Smooth muscle cell of the brain vasculature (primary cell): ENCODE results near the gene CISTR.
"Not testable (repeated sequence)": the region's sequence is repeated elsewhere in the genome, so short reads cannot be mapped to it uniquely, and the experiment has no call there.

Experiments used
- DNase-seq: peaks from one replicate; pipeline ENCODE4 v3.0.0-alpha.2; 2012; ENCODE audit warnings: low read depth, low spot score

Gene CISTR

GRCh38 chr12:53751336-53752191 is at the start of gene CISTR:
TSS of gene CISTR (minus strand) at chr12:53751979.
- no peak for DNase-seq

GRCh38 chr12:53798575-53798974 is 46.8 kb upstream of the CISTR start:
- DNase-seq, result no peak

GRCh38 chr12:53795927-53796326 is 44.1 kb upstream of the CISTR start:
- no peak for DNase-seq

DNA sequence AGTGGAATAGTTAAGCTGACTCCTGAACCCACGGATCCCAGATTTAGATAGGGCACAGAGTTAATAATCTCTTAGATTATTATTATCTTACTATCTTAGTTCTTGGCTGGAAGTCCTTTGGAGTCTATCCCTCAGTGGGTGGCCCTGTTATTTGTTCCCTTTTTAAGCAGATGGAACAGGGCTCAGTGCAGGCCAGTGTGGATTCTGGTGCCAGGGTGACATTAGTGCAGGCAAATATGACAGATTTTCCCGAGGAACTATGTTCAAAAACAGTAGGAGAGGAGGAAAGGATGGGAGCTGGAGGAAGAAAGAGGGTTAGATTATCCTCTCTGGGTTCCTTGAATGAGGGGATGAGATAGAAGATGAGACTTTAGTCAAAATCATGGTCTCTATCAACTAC is 41.4 kb upstream of the CISTR start:
- no peak for DNase-seq

GRCh38 chr12:53791735-53792326 is 40.1 kb upstream of the CISTR start:
- no peak for DNase-seq

GRCh38 chr12:53789570-53789969 is 37.8 kb upstream of the CISTR start:
- DNase-seq, result no peak

DNA sequence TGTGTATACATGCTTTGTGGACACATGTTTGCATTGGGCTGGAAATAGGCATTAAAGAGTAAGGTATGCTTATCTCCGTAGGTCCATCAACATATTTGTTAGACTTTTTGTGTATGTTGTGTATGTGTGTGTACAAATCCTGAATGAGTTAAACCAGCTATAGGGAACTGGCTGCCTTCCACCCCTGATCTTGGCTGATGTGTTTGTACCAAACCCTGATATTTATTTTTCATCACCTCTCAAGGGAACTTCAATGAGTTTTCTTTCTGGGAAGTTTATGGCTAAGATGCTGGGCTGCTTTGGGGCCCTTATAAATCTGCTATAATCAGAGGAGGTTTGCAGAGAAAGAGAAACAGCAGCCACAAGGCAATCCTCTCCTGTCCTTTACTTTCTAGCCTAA is 37.1 kb upstream of the CISTR start:
- no peak for DNase-seq

- DNase-seq, result no peak
Measured at GRCh38 chr12:53786411-53786810, 34.6 kb upstream of the CISTR start.

DNA sequence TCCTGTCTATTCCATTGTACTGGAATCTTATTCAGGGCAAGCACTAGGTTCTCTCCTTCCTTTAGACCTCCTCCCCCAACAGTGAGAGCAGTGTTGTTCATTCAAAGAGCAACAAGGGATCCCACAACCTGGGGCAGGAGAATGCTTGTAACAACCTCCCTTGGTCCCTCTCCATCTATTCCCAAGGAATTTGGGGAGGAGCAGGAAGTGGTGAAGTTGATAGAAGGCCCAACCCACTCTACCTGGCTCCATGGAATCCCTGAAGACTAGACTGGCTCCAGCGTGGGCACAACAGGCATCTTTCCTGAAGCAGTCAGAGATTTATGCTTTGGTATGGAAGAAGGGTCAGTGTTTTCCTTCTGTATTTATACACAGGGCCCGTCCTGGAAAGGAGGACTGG is 33.4 kb upstream of the CISTR start:
- no peak for DNase-seq

GRCh38 chr12:53782093-53782703 is 30.4 kb upstream of the CISTR start:
- no peak for DNase-seq

GRCh38 chr12:53781228-53781801 is 29.5 kb upstream of the CISTR start:
- DNase-seq, result no peak

DNA sequence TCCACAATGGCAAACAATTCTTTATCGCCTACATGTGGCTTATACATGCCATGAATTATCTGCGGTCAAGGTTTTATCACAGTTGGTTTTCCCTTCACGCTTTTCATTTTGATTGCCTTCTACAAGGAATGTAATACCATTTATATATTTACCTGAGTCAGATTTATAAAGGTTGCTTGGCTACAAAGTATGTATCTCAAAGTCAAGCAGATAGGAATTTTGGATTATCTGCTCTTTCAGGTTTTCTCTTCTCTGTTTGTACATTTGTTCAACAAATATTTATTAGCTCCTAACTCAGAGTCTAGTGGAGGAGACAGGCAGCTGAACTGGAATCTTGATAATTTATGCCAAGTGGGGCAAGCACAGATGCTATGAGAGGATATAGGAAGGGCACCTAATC is 28.5 kb upstream of the CISTR start:
- DNase-seq, result no peak

DNA sequence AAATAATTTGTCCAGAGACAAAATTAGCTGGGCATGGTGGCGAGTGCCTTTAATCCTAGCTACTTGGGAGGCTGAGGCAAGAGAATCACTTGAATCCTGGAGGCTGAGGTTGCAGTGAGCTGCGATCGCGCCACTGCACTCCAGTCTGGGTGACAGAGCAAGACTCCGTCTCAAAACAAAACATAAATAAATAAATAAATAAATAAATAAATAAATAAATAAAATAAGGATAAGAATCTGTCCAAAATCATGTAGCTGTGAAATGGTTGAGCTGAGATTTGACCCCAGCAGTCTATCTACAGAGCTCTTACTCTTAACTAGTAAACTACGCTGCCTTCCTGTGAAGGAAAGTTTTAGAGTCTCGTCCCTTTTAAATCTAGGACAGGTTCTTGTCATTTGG is 27.9 kb upstream of the CISTR start:
- not testable (repeated sequence) for DNase-seq

GRCh38 chr12:53777936-53778644 is 26.3 kb upstream of the CISTR start:
- DNase-seq, result no peak

- DNase-seq, result no peak
Measured at GRCh38 chr12:53777412-53777811, 25.6 kb upstream of the CISTR start.

- no peak for DNase-seq
Measured at GRCh38 chr12:53776872-53777271, 25.1 kb upstream of the CISTR start.

DNA sequence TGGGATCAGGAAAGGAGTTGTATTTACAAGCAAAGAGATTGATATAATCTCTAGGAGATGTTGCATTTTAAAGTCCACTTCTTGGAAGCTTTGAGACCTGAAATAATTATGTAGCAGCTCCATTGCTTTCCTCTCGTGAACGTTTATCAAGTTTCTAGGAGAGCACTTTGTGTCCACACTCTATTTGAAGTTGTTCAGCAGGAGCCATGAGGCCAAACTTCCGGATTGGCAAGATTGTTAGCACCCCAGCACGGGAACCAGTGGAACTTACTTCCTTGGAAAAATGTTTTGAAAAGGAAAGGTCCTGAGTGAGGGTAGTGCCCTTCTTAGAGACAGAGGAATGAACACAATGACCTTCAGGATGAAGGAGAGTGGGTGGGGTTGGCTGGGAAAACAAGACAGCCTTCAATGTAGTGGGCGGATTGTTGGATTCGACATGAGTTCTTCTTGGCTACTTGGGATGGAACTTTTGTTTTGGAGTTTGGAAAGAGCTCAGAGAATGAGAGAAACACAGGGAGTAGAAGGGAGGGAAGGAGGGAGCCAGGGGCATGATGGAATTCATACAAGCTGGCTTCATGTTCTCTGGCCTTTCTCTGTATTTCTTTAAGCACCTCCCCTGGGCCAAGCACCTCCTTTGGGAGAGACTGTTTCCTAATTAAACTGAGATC is 23.8 kb upstream of the CISTR start:
- no peak for DNase-seq

DNA sequence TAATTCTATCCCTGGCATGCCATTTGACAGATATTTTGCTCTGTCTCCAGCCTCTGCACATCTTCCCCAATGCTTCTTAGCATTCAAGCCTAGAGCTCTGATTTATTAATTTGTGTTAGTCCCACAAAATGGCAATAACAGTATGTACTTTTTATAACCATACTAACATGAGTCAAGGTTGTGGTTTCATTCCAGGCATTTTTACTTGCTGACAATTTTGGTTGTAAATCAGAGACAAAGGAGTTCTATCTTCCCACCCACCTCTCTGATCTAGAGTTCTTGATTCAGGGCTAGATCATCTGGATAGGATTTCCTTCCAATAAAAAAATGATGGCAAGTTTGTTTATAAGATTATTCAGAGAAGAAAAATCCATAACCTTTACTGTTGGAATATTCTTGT is 18.5 kb upstream of the CISTR start:
- DNase-seq, result no peak

DNA sequence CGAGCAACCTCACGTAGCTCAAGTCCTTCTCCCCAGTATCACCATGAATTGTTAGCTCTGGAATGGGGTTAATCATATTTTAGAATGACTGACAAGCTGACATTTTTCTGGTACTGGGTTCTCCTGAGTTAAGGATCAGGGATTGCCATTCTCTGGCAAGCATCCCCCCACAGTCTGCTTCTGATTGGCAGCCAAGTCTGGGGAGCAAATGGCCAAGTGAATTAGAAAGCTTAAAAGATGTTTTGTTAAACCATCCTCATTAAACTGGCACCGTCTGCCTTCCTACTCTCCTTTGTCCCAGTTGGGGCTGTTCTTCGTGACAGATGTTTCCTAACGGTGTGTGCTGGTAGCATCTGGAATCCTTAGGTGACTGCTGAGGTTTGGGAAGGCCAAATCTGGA is 17.2 kb upstream of the CISTR start:
- DNase-seq, result no peak

DNA sequence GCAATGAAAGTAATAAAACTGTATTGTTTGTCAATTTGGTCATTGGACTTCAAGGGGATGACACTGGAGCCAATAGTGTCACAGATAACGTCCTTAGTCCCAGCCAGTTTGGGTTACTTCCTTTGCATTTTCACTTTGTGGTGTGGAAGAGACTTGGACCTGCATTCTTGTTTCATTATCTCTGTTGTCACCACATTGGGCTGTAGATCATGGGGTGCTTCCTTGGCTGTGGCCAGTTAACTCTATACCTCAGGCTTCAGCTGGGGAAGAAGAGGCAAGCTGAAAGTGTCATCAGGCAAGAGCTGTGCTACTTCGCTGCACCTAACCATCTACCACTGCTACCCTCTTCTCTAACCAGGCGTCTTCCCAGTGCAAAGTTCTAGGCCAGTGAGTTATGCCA is 15.1 kb upstream of the CISTR start:
- no peak for DNase-seq

DNA sequence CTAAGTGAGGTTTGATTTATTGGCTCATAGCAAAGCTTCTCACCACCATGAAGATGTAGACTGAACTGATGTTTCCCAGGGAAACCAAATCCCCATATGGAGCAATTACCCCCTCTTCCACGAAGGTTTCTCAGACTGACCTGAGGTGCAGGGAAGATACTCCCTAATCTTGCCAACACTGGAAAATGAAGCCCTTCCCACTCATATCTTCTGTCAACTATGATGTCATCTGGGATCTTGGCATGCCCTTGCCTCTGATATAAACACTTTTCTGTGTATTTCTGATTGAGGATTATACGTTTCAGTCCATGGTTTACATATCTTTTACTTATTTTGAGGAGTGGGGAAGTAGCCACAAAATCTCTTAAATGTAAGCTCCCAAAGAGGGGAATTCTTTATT is 14.1 kb upstream of the CISTR start:
- DNase-seq, result no peak
